Measurements from ENCODE around the gene DUSP10. TPM values are rescaled to one million over a fixed set of nuclear protein-coding genes. Genes with fewer than 3 reads are reported as not detected.
A peak's percentile ranks its signal among the peaks of the same experiment; 100 is the strongest.

DUSP10 gene
- total RNA-seq, 3 donors from 2014 or later: 15.5 to 33.2 (median 28.2) TPM

- H3K27me3 ChIP-seq: no peaks in the 10 kb centered on the region
- peak overlapping the region in 1 of 2 donors; percentile 45 for H3K27ac ChIP-seq
- TF ChIP-seq CTCF (IDR thresholded peaks at IDR 0.05) (no peak), POLR2AphosphoS5 (IDR thresholded peaks at IDR 0.05) (no peak), POLR2A (IDR thresholded peaks at IDR 0.05) (no peak)
- no peak for DNase-seq (ENCODE audit: low spot score in 2 of 2)
- intact Hi-C loops (cut with DNase I; ENCODE audit: low total_unique reads): no loop called here
- H3K36me3 ChIP-seq: no peaks in the 10 kb centered on the region
- no peaks in the 10 kb centered on the region for H3K4me1 ChIP-seq
- no peak overlapping the region for H3K4me3 ChIP-seq
- H3K9me3 ChIP-seq: no peaks in the 10 kb centered on the region
Observed at GRCh38 chr1:221711063-221711577, 30.8 kb downstream of the DUSP10 start.

GRCh38 chr1:221709854-221710253 lies 32.0 kb downstream of the DUSP10 start:
- intact Hi-C loops (cut with DNase I; ENCODE audit: low total_unique reads): no loop called here
- Histone ChIP-seq H3K9me3 (no peaks in the 10 kb centered on the region), H3K4me3 (no peak overlapping the region), H3K4me1 (no peaks in the 10 kb centered on the region), H3K27me3 (no peaks in the 10 kb centered on the region), H3K27ac (peak overlapping the region; percentile 60 to 70), H3K36me3 (no peaks in the 10 kb centered on the region)
- DNase-seq (ENCODE audit: low spot score in 2 of 2): no peak
- TF ChIP-seq CTCF (IDR thresholded peaks at IDR 0.05) (no peak), POLR2AphosphoS5 (IDR thresholded peaks at IDR 0.05) (no peak), POLR2A (IDR thresholded peaks at IDR 0.05) (no peak)

GRCh38 chr1:221708987-221709386 lies 32.9 kb downstream of the DUSP10 start:
- no peak for TF ChIP-seq POLR2A (IDR thresholded peaks at IDR 0.05)
- TF ChIP-seq POLR2AphosphoS5 (IDR thresholded peaks at IDR 0.05): peak in 2 of 3 donors; percentile 20 to 21
- TF ChIP-seq CTCF (IDR thresholded peaks at IDR 0.05): no peak
- H3K27me3 ChIP-seq: no peaks in the 10 kb centered on the region
- no peaks in the 10 kb centered on the region for H3K9me3 ChIP-seq
- peak overlapping the region; percentile 60 to 70 for H3K27ac ChIP-seq
- peak in 1 of 2 donors; percentile 67 for DNase-seq (ENCODE audit: low spot score in 2 of 2)
- no peak overlapping the region for H3K4me3 ChIP-seq
- H3K4me1 ChIP-seq: no peaks in the 10 kb centered on the region
- H3K36me3 ChIP-seq: no peaks in the 10 kb centered on the region
- intact Hi-C loops (cut with DNase I; ENCODE audit: low total_unique reads): no loop called here

GRCh38 chr1:221708076-221708571 lies 33.8 kb downstream of the DUSP10 start:
- H3K4me1 ChIP-seq: no peaks in the 10 kb centered on the region
- intact Hi-C loops (cut with DNase I; ENCODE audit: low total_unique reads): no loop called here
- no peak for DNase-seq (ENCODE audit: low spot score in 2 of 2)

More at GRCh38 chr1:221708076-221708571, 33.8 kb downstream of the DUSP10 start:
- no peaks in the 10 kb centered on the region for H3K27me3 ChIP-seq
- TF ChIP-seq POLR2AphosphoS5 (IDR thresholded peaks at IDR 0.05) (peak in 1 of 3 donors; percentile 21), POLR2A (IDR thresholded peaks at IDR 0.05) (no peak), CTCF (IDR thresholded peaks at IDR 0.05) (no peak)
- no peaks in the 10 kb centered on the region for H3K9me3 ChIP-seq
- H3K27ac ChIP-seq: peak overlapping the region; percentile 3 to 56
- no peaks in the 10 kb centered on the region for H3K36me3 ChIP-seq
- no peak overlapping the region for H3K4me3 ChIP-seq
